HEK293 (cell line): ENCODE data around the gene NAA80.

Experiments
- CTCF ChIA-PET: fragments of 350-600 bp; formaldehyde crosslinking; extraction: SDS; loops from one replicate; lab custom pipeline; 2021; ENCODE audit warnings: antibody characterized with exemption; lab: Yijun Ruan, JAX
- POLR2A ChIA-PET: fragments of 300-600 bp; formaldehyde crosslinking; extraction: SDS; loops from one replicate; lab custom pipeline; 2020; ENCODE audit warnings: antibody characterized with exemption, inconsistent platforms; lab: Yijun Ruan, JAX
- H3K27ac ChIP-seq: fragments of 200-500 bp; sonication (Bioruptor generic); 2 replicates; pipeline ENCODE4 v1.5.1; 2014; ENCODE audit warnings: low read depth, low read length, control low read depth, inconsistent platforms; ENCODE audit errors: extremely low read depth
- H3K36me3 ChIP-seq, 2 experiments: fragments of 200-500 bp in 1 of 2; sonication (Bioruptor generic) in 1 of 2; 1 replicate in 1 of 2; 2 replicates in 1 of 2; pipeline ENCODE4 v1.5.1; 2014 to 2017; ENCODE audit warnings: inconsistent platforms in 2 of 2, low read length in 2 of 2; ENCODE audit not compliant: control insufficient read depth in 2 of 2, insufficient read depth in 1 of 2
- H3K4me1 ChIP-seq: fragments of 200-500 bp; sonication (Bioruptor generic); 2 replicates; pipeline ENCODE4 v1.5.1; 2014; ENCODE audit warnings: mild to moderate bottlenecking, low read length, inconsistent platforms; ENCODE audit not compliant: control insufficient read depth, insufficient read depth
- H3K4me3 ChIP-seq: 2 replicates; pipeline ENCODE4 v1.5.1; 2011; ENCODE audit warnings: low read depth, mild to moderate bottlenecking, control low read depth, low read length, moderate library complexity
- H3K9me3 ChIP-seq: fragments of 200-500 bp; sonication (Bioruptor generic); 2 replicates; pipeline ENCODE4 v1.5.1; 2014; ENCODE audit warnings: low read depth, low read length, inconsistent platforms; ENCODE audit not compliant: control insufficient read depth, insufficient read depth
- CTCF ChIP-seq: fragments of 450-650 bp; formaldehyde crosslinking; IDR thresholded peaks from 2 replicates; pipeline ENCODE4 v1.5.1; 2016; ENCODE audit warnings: missing biosample characterization, missing genetic modification characterization
- GFI1B ChIP-seq: fragments of 450-650 bp; formaldehyde crosslinking; IDR thresholded peaks from 2 replicates; pipeline ENCODE4 v1.5.1; 2016; ENCODE audit warnings: missing biosample characterization, missing genetic modification characterization
- GLIS2 ChIP-seq: fragments of 450-650 bp; formaldehyde crosslinking; IDR thresholded peaks from 2 replicates; pipeline ENCODE4 v1.5.1; 2016; ENCODE audit warnings: missing biosample characterization, missing genetic modification characterization
- HOXD13 ChIP-seq: sonication (generic); formaldehyde crosslinking; IDR thresholded peaks from 2 replicates; pipeline ENCODE4 v1.8.0; 2022; ENCODE audit warnings: missing genetic modification reagents, borderline replicate concordance
- IKZF3 ChIP-seq: fragments of 450-650 bp; IDR thresholded peaks from 2 replicates; pipeline ENCODE4 v1.5.0; 2018; ENCODE audit warnings: missing biosample characterization, mild to moderate bottlenecking, missing genetic modification characterization, moderate library complexity
- KLF1 ChIP-seq: fragments of 450-650 bp; formaldehyde crosslinking; IDR thresholded peaks from 2 replicates; pipeline ENCODE4 v1.5.1; 2016; ENCODE audit warnings: missing biosample characterization, missing genetic modification characterization
- MEIS1 ChIP-seq: sonication (generic); formaldehyde crosslinking; IDR thresholded peaks from 2 replicates; pipeline ENCODE4 v1.8.1; 2022; ENCODE audit warnings: missing genetic modification reagents, mild to moderate bottlenecking, borderline replicate concordance
- OVOL3 ChIP-seq: fragments of 450-650 bp; formaldehyde crosslinking; IDR thresholded peaks from 2 replicates; pipeline ENCODE4 v1.5.1; 2016; ENCODE audit warnings: missing biosample characterization, missing genetic modification characterization
- PBX3 ChIP-seq: sonication (generic); formaldehyde crosslinking; IDR thresholded peaks from 2 replicates; pipeline ENCODE4 v1.8.1; 2022; ENCODE audit warnings: mild to moderate bottlenecking, moderate library complexity, missing genetic modification reagents
- SP2 ChIP-seq: fragments of 450-650 bp; formaldehyde crosslinking; IDR thresholded peaks from 2 replicates; pipeline ENCODE4 v1.5.1; 2016; ENCODE audit warnings: missing biosample characterization, missing genetic modification characterization
- ZBTB44 ChIP-seq: fragments of 450-650 bp; IDR thresholded peaks from 2 replicates; pipeline ENCODE4 v1.5.1; 2018; ENCODE audit warnings: missing biosample characterization, mild to moderate bottlenecking, missing genetic modification characterization
- ZBTB8A ChIP-seq: fragments of 450-650 bp; formaldehyde crosslinking; IDR thresholded peaks from 2 replicates; pipeline ENCODE4 v1.5.1; 2016; ENCODE audit warnings: missing biosample characterization, missing genetic modification characterization
- ZNF133 ChIP-seq: fragments of 450-650 bp; formaldehyde crosslinking; IDR thresholded peaks from 2 replicates; pipeline ENCODE4 v1.5.1; 2016; ENCODE audit warnings: missing biosample characterization, missing genetic modification characterization
- ZNF157 ChIP-seq: fragments of 450-650 bp; formaldehyde crosslinking; IDR thresholded peaks from 2 replicates; pipeline ENCODE4 v1.5.1; 2016; ENCODE audit warnings: missing biosample characterization, missing genetic modification characterization
- ZNF175 ChIP-seq: fragments of 450-650 bp; formaldehyde crosslinking; IDR thresholded peaks from 2 replicates; pipeline ENCODE4 v1.5.1; 2016; ENCODE audit warnings: missing biosample characterization, missing genetic modification characterization
- ZNF214 ChIP-seq: fragments of 450-650 bp; formaldehyde crosslinking; IDR thresholded peaks from 2 replicates; pipeline ENCODE4 v1.5.1; 2017; ENCODE audit warnings: missing biosample characterization, mild to moderate bottlenecking, missing genetic modification characterization, borderline replicate concordance
- ZNF223 ChIP-seq: fragments of 450-650 bp; formaldehyde crosslinking; IDR thresholded peaks from 2 replicates; pipeline ENCODE4 v1.5.1; 2016; ENCODE audit warnings: missing biosample characterization, missing genetic modification characterization
- ZNF24 ChIP-seq: fragments of 450-650 bp; formaldehyde crosslinking; IDR thresholded peaks from 2 replicates; pipeline ENCODE4 v1.5.1; 2016; ENCODE audit warnings: missing biosample characterization, missing genetic modification characterization
- ZNF530 ChIP-seq: fragments of 450-650 bp; formaldehyde crosslinking; IDR thresholded peaks from 2 replicates; pipeline ENCODE4 v1.5.1; 2016; ENCODE audit warnings: low read depth, missing biosample characterization, missing genetic modification characterization
- ZNF549 ChIP-seq: fragments of 450-650 bp; IDR thresholded peaks from 2 replicates; pipeline ENCODE4 v1.5.1; 2018; ENCODE audit warnings: missing biosample characterization, missing genetic modification characterization, mild to moderate bottlenecking, inconsistent platforms, moderate library complexity
- ZNF560 ChIP-seq: fragments of 450-650 bp; formaldehyde crosslinking; IDR thresholded peaks from 2 replicates; pipeline ENCODE4 v1.5.1; 2017; ENCODE audit warnings: missing biosample characterization, missing genetic modification characterization, borderline replicate concordance
- ZNF571 ChIP-seq: fragments of 450-650 bp; formaldehyde crosslinking; IDR thresholded peaks from 2 replicates; pipeline ENCODE4 v1.5.0; 2017; ENCODE audit warnings: missing biosample characterization, missing genetic modification characterization
- ZNF626 ChIP-seq: fragments of 450-650 bp; sonication (Bioruptor Pico); formaldehyde crosslinking; IDR thresholded peaks from 2 replicates; pipeline ENCODE4 v1.5.1; 2018; ENCODE audit warnings: missing biosample characterization, missing genetic modification characterization, inconsistent platforms
- TF ChIP-seq, protein P1 (sequence below): fragments of 450-650 bp; formaldehyde crosslinking; IDR thresholded peaks from 2 replicates; pipeline ENCODE4 v1.5.1; 2016; ENCODE audit warnings: missing biosample characterization, missing genetic modification characterization
- TF ChIP-seq, protein P2 (sequence below): fragments of 450-650 bp; formaldehyde crosslinking; IDR thresholded peaks from 2 replicates; pipeline ENCODE4 v1.5.1; 2017; ENCODE audit warnings: missing biosample characterization, missing genetic modification characterization
- TF ChIP-seq, protein P3 (sequence below): fragments of 450-650 bp; formaldehyde crosslinking; IDR thresholded peaks from 2 replicates; pipeline ENCODE4 v1.5.1; 2016; ENCODE audit warnings: missing biosample characterization, missing genetic modification characterization

Gene NAA80

DNA sequence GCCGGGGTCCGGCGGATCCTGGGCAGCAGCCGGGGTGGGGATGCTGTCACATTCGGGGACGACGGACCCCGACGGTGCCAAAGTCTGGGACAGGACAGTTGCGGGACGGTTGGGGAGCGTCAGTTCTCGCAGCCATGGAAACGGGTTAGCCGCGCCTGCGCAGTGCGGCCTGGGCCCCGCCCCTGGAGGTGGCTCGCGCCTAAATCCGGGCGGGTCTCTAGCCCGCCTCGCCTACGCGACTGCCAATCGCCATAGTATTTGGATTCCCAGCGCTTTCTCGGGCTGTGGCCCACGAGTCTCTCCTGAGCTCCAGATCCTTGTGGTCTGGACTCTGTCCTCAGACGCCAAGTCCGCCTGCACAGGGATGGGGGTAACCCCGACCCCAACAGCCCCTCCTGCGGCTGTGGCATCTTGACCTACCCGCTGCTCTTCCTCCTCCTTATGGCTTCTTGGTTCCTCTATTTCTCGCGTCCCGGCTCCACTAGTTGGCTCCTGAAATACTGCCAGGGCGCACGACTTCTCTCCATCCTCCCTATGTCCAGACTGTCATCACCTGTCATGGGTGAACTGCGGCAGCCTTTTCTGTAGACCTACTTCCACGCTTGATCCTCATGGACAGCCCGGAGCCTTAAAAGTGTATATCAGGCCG, 46.5 kb upstream of the NAA80 start, which contains the start of gene ZMYND10 (continued):
- TF ChIP-seq, protein P1, sequence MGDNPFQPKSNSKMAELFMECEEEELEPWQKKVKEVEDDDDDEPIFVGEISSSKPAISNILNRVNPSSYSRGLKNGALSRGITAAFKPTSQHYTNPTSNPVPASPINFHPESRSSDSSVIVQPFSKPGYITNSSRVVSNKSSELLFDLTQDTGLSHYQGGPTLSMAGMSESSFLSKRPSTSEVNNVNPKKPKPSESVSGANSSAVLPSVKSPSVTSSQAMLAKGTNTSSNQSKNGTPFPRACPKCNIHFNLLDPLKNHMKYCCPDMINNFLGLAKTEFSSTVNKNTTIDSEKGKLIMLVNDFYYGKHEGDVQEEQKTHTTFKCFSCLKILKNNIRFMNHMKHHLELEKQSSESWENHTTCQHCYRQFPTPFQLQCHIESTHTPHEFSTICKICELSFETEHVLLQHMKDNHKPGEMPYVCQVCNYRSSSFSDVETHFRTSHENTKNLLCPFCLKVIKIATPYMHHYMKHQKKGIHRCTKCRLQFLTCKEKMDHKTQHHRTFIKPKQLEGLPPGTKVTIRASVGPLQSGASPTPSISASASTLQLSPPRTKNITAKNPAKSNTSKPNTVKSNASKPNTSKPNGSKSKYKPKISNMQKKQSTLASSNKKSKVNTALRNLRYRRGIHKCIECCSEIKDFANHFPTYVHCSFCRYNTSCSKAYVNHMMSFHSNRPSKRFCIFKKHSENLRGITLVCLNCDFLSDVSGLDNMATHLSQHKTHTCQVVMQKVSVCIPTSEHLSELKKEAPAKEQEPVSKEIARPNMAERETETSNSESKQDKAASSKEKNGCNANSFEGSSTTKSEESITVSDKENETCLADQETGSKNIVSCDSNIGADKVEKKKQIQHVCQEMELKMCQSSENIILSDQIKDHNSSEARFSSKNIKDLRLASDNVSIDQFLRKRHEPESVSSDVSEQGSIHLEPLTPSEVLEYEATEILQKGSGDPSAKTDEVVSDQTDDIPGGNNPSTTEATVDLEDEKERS (tag by site-specific recombination): no peak
- TF ChIP-seq SP2 (tag by site-specific recombination): peak; percentile 61
- TF ChIP-seq ZNF223 (tag by site-specific recombination): no peak
- TF ChIP-seq ZNF133: no peak
- TF ChIP-seq CTCF (tag by site-specific recombination): no peak
- TF ChIP-seq GLIS2 (tag by site-specific recombination): no peak
- TF ChIP-seq ZBTB44: no peak
- no peak for TF ChIP-seq ZNF24
- TF ChIP-seq ZNF571 (tag by site-specific recombination): no peak
- no peak for TF ChIP-seq ZNF157 (tag by site-specific recombination)
- TF ChIP-seq ZNF560 (tag by site-specific recombination): no peak
- no peak for TF ChIP-seq ZNF175 (tag by site-specific recombination)
- TF ChIP-seq PBX3 (CRISPR knock-in tag): no peak
- TF ChIP-seq ZBTB8A: peak; percentile 95
- TF ChIP-seq MEIS1 (CRISPR knock-in tag): no peak
- no peak for TF ChIP-seq OVOL3 (tag by site-specific recombination)
- no peak for TF ChIP-seq GFI1B (tag by site-specific recombination)
- TF ChIP-seq KLF1 (tag by site-specific recombination): 0 out of 2 replicates have a peak, but pooled peaks have one; percentile 19
- TF ChIP-seq, all 188 proteins: peak for 4

DNA sequence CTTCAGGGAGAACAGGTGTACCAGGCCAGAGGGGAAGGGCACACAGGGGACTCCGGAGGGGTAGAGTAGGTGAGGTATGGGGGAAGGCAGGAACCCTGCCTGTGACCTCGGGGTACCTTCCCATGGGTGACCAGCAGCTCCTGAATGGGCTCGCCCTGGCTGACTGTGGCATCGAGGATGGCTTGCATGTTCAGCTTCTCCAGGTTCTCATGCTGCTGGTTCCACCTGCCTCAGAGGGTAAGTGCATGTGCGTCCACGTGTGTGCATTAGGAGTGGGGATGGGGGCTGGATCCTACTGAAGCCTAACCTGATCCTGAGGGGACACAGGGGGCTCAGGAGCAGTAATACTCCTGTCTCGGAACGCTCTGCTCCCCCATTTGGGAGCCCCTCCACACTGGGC, 45.8 kb upstream of the NAA80 start:
- POLR2A ChIA-PET: interaction anchor here (1.0 to 1.5 kb wide), 2 partner anchors 8 to 12 kb away, joined by 3 to 12 read pairs; no protein-coding TSS in a partner anchor
- Histone ChIP-seq H3K27ac (no peak overlapping the region), H3K36me3 (peaks cover 0 to 55% of the 10 kb centered on the region in 2 experiments; a peak in 1 of 3 replicates), H3K4me3 (no peak overlapping the region), H3K9me3 (no peaks in the 10 kb centered on the region), H3K4me1 (peaks cover 4% of the 10 kb centered on the region; the same call in 1 of the 2 replicates)
- CTCF ChIA-PET: interaction anchor here (1.1 kb wide), 1 partner anchor 8 kb away, joined by 5 read pairs; no protein-coding TSS in a partner anchor
- TF ChIP-seq, protein P2, sequence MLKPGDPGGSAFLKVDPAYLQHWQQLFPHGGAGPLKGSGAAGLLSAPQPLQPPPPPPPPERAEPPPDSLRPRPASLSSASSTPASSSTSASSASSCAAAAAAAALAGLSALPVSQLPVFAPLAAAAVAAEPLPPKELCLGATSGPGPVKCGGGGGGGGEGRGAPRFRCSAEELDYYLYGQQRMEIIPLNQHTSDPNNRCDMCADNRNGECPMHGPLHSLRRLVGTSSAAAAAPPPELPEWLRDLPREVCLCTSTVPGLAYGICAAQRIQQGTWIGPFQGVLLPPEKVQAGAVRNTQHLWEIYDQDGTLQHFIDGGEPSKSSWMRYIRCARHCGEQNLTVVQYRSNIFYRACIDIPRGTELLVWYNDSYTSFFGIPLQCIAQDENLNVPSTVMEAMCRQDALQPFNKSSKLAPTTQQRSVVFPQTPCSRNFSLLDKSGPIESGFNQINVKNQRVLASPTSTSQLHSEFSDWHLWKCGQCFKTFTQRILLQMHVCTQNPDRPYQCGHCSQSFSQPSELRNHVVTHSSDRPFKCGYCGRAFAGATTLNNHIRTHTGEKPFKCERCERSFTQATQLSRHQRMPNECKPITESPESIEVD (tag by site-specific recombination): no peak
- no peak for TF ChIP-seq IKZF3 (tag by site-specific recombination)
- no peak for TF ChIP-seq ZNF530
- no peak for TF ChIP-seq ZNF549 (tag by site-specific recombination)
- TF ChIP-seq HOXD13 (CRISPR knock-in tag): no peak
- TF ChIP-seq, protein P3, sequence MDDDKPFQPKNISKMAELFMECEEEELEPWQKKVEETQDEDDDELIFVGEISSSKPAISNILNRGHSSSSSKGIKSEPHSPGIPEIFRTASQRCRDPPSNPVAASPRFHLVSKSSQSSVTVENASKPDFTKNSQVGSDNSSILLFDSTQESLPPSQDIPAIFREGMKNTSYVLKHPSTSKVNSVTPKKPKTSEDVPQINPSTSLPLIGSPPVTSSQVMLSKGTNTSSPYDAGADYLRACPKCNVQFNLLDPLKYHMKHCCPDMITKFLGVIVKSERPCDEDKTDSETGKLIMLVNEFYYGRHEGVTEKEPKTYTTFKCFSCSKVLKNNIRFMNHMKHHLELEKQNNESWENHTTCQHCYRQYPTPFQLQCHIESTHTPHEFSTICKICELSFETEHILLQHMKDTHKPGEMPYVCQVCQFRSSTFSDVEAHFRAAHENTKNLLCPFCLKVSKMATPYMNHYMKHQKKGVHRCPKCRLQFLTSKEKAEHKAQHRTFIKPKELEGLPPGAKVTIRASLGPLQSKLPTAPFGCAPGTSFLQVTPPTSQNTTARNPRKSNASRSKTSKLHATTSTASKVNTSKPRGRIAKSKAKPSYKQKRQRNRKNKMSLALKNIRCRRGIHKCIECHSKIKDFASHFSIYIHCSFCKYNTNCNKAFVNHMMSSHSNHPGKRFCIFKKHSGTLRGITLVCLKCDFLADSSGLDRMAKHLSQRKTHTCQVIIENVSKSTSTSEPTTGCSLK (tag by site-specific recombination): no peak
- no peak for TF ChIP-seq ZNF626 (tag by site-specific recombination)
- TF ChIP-seq ZNF214: no peak
